GM21786 (cell line): Measurements from ENCODE around the gene AGR2.
"Not testable (repeated sequence)": the region's sequence is repeated elsewhere in the genome, so short reads cannot be mapped to it uniquely, and the experiment has no call there.

Source experiments
- ATAC-seq: cut with Tn5 transposase; IDR thresholded peaks from one replicate; pipeline ENCODE4 v1.9.1; 2021; ENCODE audit not compliant: unreplicated experiment

The AGR2 gene

DNA sequence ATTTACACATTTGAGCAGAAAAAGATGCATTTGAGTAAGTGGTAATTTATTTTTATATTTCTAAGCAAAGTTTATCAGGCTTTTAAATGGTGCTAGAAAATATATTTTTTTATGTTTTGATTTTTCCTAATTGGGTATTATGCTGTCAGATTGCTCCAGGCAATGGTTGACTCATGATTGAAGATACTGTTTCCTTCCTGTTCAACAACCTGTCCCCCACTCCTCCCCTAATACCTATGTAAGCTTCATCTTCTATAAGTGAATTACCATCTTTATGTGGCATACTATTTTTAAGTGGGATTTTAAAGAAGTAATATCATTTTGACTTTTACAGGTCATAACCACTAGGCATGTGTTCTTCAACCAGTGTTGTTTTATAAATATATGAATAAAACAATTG is 29.8 kb downstream of the AGR2 start:
- no peak for ATAC-seq

DNA sequence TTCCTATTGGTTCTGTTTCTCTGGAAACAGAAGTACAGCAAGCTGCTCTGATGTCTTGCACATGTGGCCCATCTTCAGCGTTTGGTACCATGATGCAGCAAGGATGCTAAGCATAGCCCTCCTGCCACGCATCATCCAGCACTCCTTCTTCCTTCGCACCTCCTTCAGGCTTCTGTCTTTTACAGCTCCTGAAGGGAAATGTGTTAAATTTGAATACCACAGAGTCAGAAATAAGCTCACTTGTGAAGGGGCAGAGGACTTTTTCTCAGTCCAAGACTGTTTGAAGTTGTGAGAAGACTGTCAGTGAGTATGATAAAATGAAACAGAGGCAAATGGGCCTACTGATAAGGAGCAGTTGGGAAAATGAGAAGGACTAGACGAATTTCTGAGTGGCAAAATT is 30.5 kb downstream of the AGR2 start:
- no peak for ATAC-seq

GRCh38 chr7:16773884-16774283 is 30.9 kb downstream of the AGR2 start:
- ATAC-seq, result no peak

DNA sequence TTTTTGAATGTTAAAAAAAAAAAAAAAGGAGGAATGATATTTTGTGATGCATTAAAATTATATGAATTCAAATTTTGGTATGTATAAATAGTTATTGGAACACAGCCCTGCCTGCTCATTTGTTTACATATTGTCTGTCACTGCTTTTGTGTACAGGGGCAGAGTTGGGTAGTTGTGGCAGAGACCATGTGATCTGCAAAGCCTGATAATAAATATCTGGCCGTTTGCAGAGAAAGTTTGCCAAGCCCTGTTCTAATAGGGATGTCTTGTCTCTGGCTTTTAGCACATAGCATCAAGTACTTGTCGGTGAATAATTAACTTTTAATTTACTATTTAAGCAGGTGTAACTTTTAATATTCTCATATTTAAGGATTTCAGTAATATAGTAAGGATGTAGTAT is 31.5 kb downstream of the AGR2 start:
- no peak for ATAC-seq

GRCh38 chr7:16770657-16771329 is 34.0 kb downstream of the AGR2 start:
- no peak for ATAC-seq

- not testable (repeated sequence) for ATAC-seq
These were observed 34.8 kb downstream of the AGR2 start for GRCh38 chr7:16769994-16770393.

DNA sequence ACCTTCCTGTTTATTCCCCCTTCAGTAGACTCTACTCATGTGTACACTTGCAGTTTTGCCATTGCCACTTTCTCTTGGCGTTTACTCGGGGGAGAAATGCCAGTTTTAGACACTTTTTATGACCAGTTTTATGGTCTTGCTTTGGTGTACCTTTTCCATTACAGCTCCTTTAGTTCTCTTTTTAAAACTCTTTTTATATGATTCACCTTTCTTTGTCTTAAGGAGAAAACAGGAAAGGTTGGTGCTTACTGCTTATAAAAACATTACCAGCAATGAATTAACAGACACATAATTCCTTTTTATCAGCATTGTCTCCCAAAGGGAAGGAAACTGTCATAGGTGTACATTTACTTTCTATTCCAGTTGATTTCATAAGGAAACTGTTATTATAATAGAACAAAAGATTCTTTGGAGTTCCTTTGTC is 39.4 kb downstream of the AGR2 start:
- no peak for ATAC-seq

DNA sequence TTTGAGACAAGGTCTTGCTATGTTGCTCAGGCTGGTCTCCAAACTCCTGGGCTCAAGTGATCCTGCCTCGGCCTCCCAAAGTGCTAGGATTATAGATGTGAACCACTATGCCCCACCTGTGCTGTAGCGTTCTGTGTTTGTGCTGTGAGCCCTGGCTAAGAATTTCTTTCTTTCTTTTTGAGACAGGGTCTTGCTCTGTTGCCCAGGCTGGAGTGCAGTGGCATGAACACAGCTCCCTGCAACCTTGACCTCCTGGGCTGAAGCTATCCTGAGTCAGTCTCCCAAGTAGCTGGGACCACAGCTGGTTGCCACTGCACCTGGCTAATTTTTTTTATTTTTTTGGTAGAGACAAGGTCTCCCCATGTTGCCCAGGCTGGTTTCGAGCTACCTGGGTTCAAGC is 39.9 kb downstream of the AGR2 start:
- no peak for ATAC-seq

DNA sequence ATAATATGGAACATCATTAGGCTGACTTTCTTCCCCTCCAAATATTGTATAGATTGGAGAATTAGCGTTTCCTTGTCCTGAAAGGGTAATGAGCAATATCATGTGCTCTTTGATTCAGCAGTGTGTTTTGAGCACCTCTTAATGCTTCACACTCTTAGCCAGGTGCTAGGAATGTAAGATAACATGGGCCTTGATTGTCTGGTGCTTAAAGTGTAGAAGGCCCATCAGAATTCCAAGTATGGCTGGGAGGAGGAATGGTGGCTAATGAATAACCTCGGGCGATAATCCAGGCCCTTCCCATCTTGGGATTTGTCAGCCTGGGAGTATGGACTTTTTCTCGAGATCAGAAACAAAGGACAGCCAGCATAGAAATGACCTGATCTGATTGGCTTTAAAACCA is 42.6 kb downstream of the AGR2 start:
- no peak for ATAC-seq

GRCh38 chr7:16759840-16760239 is 45.0 kb downstream of the AGR2 start:
- no peak for ATAC-seq

DNA sequence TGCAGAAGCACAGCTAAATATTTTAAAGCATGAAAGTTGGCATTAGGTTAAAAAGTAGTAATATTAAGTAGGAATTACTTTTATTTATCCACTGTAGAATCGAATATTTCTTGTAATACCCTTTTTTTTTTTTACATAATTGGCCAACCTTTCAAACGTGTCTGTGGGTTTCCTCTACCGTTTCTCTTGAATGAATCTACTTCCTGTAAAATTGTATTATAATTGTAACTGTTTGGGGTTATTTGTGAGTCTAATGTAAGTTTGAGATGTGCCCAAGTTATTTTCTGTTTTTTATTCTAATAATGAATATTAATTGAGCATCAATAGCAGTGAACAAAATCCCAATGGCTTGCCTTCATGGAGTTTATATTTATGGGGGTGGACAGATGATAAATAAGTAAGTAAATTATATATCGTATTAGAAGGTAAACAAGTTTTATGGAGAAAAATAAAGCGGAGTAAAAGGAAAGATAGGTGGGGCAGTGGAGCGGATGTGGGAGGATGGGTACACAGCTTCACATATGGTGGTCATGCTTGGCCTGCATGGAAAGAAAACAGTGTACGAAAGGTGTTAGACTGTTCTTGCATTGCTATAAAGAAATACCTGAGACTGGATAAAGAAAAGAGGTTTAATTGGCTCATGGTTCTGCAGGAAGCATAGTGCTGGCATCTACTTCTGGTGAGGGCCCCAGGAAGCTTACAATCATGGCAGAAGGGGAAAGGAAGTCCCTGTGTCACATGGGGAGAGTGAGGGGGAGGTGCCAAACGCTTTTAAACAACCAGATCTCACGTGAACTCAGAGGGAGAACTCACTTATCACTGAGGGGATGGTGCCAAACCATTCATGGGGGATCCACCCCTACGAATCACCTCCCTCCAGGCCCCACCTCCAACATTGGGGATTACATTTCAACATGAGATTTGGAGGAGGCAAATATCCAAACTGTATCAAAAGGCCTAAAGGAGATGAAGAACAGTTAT is 45.9 kb downstream of the AGR2 start:
- no peak for ATAC-seq

DNA sequence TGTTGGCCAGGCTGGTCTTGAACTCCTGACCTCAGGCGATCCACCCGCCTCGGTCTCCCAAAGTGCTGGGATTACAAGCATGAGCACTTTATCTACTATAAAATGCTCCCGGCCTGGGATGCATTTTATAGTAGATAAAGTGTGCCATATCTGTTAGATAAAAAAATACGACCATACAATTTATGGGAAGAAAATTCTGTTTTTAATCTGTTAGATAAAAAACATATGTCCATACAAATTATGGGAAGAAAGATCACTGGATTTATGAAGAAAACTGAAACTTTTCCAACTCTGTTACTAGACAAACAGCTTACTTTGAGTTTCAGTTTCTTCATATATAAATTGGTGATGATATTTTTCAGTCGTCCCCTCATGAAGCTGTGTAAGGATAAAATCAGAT is 46.8 kb downstream of the AGR2 start:
- ATAC-seq, result no peak

GRCh38 chr7:16755397-16755796 is 49.4 kb downstream of the AGR2 start:
- no peak for ATAC-seq

- no peak for ATAC-seq
These were observed 49.9 kb downstream of the AGR2 start for GRCh38 chr7:16754856-16755317.

GRCh38 chr7:16753932-16754855 is 50.6 kb downstream of the AGR2 start:
- no peak for ATAC-seq

DNA sequence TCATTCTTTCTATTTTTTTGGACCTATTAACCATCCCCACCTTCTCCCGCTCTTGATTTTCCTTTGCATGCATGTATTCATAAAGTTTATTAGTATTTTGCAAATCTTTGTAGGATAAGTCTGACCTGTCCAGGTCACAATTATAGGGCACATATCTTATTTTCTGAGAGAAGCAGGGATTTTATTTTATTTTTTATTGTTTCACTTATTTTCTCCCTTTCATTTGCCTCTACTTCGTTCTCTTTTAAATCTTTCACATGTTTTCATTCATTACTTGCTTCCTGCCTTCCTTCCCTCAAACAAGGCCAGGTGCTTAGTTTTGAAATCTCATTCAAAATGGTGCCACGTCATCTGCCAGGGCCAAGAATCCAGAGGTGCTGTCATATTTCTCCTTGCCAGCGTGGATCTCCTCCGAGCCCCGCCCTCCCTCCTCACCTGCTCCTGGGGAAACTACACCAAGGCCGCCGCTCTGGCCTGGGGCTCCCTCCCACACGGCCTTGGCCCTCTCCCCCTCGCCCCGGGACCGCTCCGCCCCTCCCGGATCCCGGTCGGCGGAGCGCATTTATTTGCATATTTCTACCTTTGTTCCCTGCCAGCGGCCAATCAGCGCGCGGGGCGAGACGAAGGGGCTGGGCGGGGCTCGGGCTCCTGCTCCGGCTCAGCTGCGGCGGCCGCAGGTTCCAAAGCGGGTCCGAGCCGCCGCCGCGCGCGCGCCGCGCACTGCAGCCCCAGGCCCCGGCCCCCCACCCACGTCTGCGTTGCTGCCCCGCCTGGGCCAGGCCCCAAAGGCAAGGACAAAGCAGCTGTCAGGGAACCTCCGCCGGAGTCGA is 51.5 kb downstream of the AGR2 start, which contains the start of gene TSPAN13:
TSPAN13 (plus strand) TSS at position 654 of the 830 bp plus-strand sequence. CDS start 213 bp downstream, outside the sequence.
- no peak for ATAC-seq

- ATAC-seq, result no peak
These were observed 57.7 kb downstream of the AGR2 start for GRCh38 chr7:16747102-16747501.

DNA sequence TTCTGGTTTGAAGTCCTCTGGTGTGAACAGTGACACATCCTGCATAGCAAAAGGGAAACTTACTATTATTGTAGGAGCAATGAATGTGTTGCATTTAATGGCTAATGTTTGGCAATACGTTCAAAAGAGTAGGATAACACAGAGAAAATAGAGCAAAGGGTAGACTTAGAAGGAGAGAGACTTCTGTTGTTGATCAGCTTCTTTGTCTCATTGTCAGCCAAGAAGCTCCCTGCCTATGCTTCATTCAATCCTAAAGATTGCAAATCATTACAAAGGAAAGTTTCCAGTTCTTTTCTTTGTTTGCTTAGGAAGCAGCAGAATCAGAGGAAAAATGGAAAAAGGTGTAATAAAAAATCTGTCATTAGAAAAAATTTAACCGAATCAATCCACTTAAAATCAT is 59.2 kb downstream of the AGR2 start:
- ATAC-seq, result no peak

GRCh38 chr7:16744518-16745250 is 60.1 kb downstream of the AGR2 start:
- ATAC-seq, result no peak
